Activated CD4-positive, alpha-beta T cell treated with anti-CD3 and anti-CD28 coated beads for 36 hours (primary cell): ENCODE data around the gene TMPRSS4. TPM values are rescaled to one million over a fixed set of nuclear protein-coding genes. Genes with fewer than 3 reads are reported as not detected.

Source experiments
- ATAC-seq: fragments of 200-7000 bp; cut with Tn5 transposase; one replicate; pipeline ENCODE4 v1.10.0; 2021; ENCODE audit warnings: mild to moderate bottlenecking, moderate library complexity
- CTCF ChIA-PET: fragments of 350-600 bp; sonication (Branson Sonifier 250); formaldehyde crosslinking; loops from one replicate; lab custom pipeline; 2021; ENCODE audit warnings: antibody characterized with exemption; lab: Charles Lee
- POLR2A ChIA-PET: fragments of 350-600 bp; sonication (Branson Sonifier 250); formaldehyde crosslinking; loops from one replicate; lab custom pipeline; 2021; ENCODE audit warnings: antibody characterized with exemption, inconsistent platforms; lab: Charles Lee
- DNase-seq: peaks from one replicate; pipeline ENCODE4 v3.0.0-alpha.2; 2020
- H3K27ac Mint-ChIP-seq: one replicate; pipeline ENCODE4 v1.8.0; 2021; ENCODE audit warnings: mixed read lengths
- H3K27me3 Mint-ChIP-seq: one replicate; pipeline ENCODE4 v1.8.0; 2021; ENCODE audit warnings: mixed read lengths
- H3K36me3 Mint-ChIP-seq: one replicate; pipeline ENCODE4 v1.8.0; 2021; ENCODE audit warnings: low read depth, mixed read lengths
- H3K4me1 Mint-ChIP-seq: one replicate; pipeline ENCODE4 v1.8.0; 2021; ENCODE audit warnings: mixed read lengths
- H3K4me3 Mint-ChIP-seq: one replicate; pipeline ENCODE4 v1.8.0; 2021; ENCODE audit warnings: mild to moderate bottlenecking, moderate library complexity, mixed read lengths
- H3K9me3 Mint-ChIP-seq: one replicate; pipeline ENCODE4 v1.8.0; 2021; ENCODE audit warnings: low read depth, mixed read lengths
- intact Hi-C, 2 experiments: fragments of 100-400 bp; cut with DNase I in 1 of 2; cut with micrococcal nuclease in 1 of 2; formaldehyde crosslinking; loops; one replicate each; pipeline versions ENCODE4 v1.14.2 to v1.15.1; 2022 to 2024; cut with DNase I, micrococcal nuclease
- total RNA-seq, 2 experiments: library from RNA; stranded (reverse); gene quantifications; one replicate each; pipeline ENCODE4 v1.2.3, GENCODE V29; 2021

The TMPRSS4 gene
- total RNA-seq, 2 experiments from 2014 or later: not detected

- Mint-ChIP-seq H3K4me3 (no peak overlapping the region), H3K27ac (no peak overlapping the region), H3K36me3 (no peaks in the 10 kb centered on the region), H3K9me3 (no peaks in the 10 kb centered on the region), H3K27me3 (peaks cover 3% of the 10 kb centered on the region), H3K4me1 (no peaks in the 10 kb centered on the region)
- ATAC-seq: no peak
- ChIA-PET CTCF (interaction anchor here (0.6 kb wide), 1 partner anchor 495 kb away, joined by 4 read pairs; no protein-coding TSS in a partner anchor), POLR2A (no interaction called here)
- DNase-seq: no peak
- intact Hi-C loops: no loop called here
These were observed 31.6 kb downstream of the TMPRSS4 start for GRCh38 chr11:118108513-118108912.

GRCh38 chr11:118109231-118109630 is 32.4 kb downstream of the TMPRSS4 start:
- H3K4me1 Mint-ChIP-seq: no peaks in the 10 kb centered on the region
- CTCF ChIA-PET: interaction anchor here (0.6 to 0.7 kb wide), 2 partner anchors 172 to 495 kb away, joined by 4 to 5 read pairs; no protein-coding TSS in a partner anchor

DNA sequence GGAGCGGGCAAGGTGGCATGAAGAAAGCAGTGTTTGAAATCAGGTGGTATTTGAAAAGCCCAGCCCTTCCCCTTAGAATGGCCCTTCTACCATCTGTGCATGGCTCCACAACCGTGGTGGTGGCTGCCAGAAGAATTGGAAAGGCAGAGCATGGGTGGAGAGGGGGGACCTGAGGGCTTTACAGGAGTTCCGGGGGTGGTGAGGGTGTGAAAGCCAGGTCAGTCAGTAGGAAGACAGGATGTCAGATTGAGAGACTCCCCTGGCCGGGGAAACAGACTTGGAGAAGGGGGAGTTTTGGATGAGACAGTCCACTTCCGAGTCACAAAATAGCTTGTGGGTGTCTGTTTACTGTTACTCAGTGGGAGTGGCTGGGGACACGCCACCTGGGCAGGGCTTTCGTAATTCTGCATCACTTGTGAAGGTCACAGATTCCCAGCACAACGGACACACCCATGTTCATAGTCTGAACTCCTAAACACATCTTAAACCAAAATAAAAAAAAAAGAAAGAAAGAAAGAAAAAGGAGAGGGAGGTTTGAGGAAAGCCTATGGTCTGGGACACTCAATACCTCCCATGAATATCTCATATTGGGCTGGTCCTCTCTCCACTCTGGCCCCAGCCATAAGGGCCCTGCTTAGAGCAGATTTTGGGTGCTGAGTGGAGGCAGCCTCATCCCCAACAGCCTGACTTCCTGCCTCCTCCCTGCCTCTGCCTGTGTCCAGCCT is 34.3 kb downstream of the TMPRSS4 start:
- H3K27me3 Mint-ChIP-seq: peaks cover 9% of the 10 kb centered on the region
- H3K4me1 Mint-ChIP-seq: no peaks in the 10 kb centered on the region
- H3K27ac Mint-ChIP-seq: no peak overlapping the region
- ChIA-PET POLR2A (no interaction called here), CTCF (no interaction called here)
- DNase-seq (no peak), ATAC-seq (no peak)
- H3K4me3 Mint-ChIP-seq: no peak overlapping the region
- no peaks in the 10 kb centered on the region for H3K9me3 Mint-ChIP-seq
- intact Hi-C loops: no loop called here
- H3K36me3 Mint-ChIP-seq: no peaks in the 10 kb centered on the region

More at GRCh38 chr11:118109231-118109630, 32.4 kb downstream of the TMPRSS4 start:
- H3K4me3 Mint-ChIP-seq: no peak overlapping the region
- H3K36me3 Mint-ChIP-seq: no peaks in the 10 kb centered on the region
- no peak for ATAC-seq
- H3K27me3 Mint-ChIP-seq: peaks cover 3% of the 10 kb centered on the region
- intact Hi-C loops: no loop called here
- no peaks in the 10 kb centered on the region for H3K9me3 Mint-ChIP-seq
- no peak for DNase-seq
- no peak overlapping the region for H3K27ac Mint-ChIP-seq
- POLR2A ChIA-PET: no interaction called here

GRCh38 chr11:118111744-118112035 is 34.8 kb downstream of the TMPRSS4 start:
- ChIA-PET POLR2A (no interaction called here), CTCF (no interaction called here)
- Mint-ChIP-seq H3K27ac (no peak overlapping the region), H3K4me3 (no peak overlapping the region), H3K9me3 (no peaks in the 10 kb centered on the region), H3K4me1 (no peaks in the 10 kb centered on the region), H3K36me3 (no peaks in the 10 kb centered on the region), H3K27me3 (peaks cover 9% of the 10 kb centered on the region)
- DNase-seq (no peak), ATAC-seq (no peak)
- intact Hi-C loops: no loop called here

DNA sequence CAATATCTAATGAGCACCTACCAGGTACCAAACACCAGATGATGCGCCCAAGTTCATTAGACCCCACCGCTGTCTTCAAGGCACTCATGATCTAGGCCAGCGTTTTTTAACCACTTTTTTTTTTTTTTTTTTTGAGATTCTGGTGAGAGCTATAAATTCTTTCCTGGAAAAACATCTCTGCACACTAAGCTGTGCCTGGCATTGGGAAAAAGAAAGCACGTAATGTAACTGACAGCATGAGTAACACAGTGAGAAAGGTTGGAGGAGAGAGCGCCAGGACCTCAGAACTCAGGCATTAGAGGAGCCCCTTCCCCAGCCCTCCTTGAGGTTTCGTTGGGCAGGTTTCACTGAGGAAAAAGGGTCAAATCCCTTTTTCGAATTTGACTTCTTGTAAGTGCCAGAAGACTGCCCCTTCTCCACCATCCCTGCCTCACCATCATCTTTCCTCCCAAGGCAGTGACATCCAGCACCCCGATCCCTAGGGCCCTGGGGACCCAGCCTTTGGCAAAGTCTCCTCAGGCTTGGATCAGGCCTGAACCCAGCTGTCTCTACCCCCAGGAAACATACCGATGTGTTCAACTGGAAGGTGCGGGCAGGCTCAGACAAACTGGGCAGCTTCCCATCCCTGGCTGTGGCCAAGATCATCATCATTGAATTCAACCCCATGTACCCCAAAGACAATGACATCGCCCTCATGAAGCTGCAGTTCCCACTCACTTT is 36.0 kb downstream of the TMPRSS4 start:
- Mint-ChIP-seq H3K36me3 (no peaks in the 10 kb centered on the region), H3K27ac (no peak overlapping the region), H3K27me3 (peaks cover 12% of the 10 kb centered on the region), H3K4me1 (no peaks in the 10 kb centered on the region), H3K9me3 (no peaks in the 10 kb centered on the region), H3K4me3 (no peak overlapping the region)
- ATAC-seq (no peak), DNase-seq (no peak)
- CTCF ChIA-PET: interaction anchor here (0.6 to 1.4 kb wide), 4 partner anchors 13 to 492 kb away, joined by 3 read pairs; no protein-coding TSS in a partner anchor
- POLR2A ChIA-PET: interaction anchor here (0.7 kb wide), 1 partner anchor 92 kb away, joined by 9 read pairs; no protein-coding TSS in a partner anchor
- intact Hi-C loops: no loop called here

- ChIA-PET POLR2A (no interaction called here), CTCF (interaction anchor here (0.6 to 1.4 kb wide), 4 partner anchors 29 to 395 kb away, joined by 3 read pairs; no protein-coding TSS in a partner anchor)
- intact Hi-C loops: no loop called here
- Mint-ChIP-seq H3K27me3 (peaks cover 12% of the 10 kb centered on the region), H3K9me3 (no peaks in the 10 kb centered on the region), H3K27ac (no peak overlapping the region), H3K4me1 (no peaks in the 10 kb centered on the region), H3K36me3 (no peaks in the 10 kb centered on the region), H3K4me3 (no peak overlapping the region)
- DNase-seq (no peak), ATAC-seq (no peak)
These were observed 37.4 kb downstream of the TMPRSS4 start for GRCh38 chr11:118114266-118114665.

- Mint-ChIP-seq H3K9me3 (no peaks in the 10 kb centered on the region), H3K36me3 (no peaks in the 10 kb centered on the region), H3K4me3 (no peak overlapping the region), H3K27ac (no peak overlapping the region), H3K27me3 (peaks cover 12% of the 10 kb centered on the region), H3K4me1 (no peaks in the 10 kb centered on the region)
- intact Hi-C loops: no loop called here
- ChIA-PET POLR2A (no interaction called here), CTCF (interaction anchor here (1.9 kb wide), 1 partner anchor 10 kb away, joined by 4 read pairs; no protein-coding TSS in a partner anchor)
- ATAC-seq: no peak
- no peak for DNase-seq
These were observed 38.2 kb downstream of the TMPRSS4 start for GRCh38 chr11:118115048-118115447.

DNA sequence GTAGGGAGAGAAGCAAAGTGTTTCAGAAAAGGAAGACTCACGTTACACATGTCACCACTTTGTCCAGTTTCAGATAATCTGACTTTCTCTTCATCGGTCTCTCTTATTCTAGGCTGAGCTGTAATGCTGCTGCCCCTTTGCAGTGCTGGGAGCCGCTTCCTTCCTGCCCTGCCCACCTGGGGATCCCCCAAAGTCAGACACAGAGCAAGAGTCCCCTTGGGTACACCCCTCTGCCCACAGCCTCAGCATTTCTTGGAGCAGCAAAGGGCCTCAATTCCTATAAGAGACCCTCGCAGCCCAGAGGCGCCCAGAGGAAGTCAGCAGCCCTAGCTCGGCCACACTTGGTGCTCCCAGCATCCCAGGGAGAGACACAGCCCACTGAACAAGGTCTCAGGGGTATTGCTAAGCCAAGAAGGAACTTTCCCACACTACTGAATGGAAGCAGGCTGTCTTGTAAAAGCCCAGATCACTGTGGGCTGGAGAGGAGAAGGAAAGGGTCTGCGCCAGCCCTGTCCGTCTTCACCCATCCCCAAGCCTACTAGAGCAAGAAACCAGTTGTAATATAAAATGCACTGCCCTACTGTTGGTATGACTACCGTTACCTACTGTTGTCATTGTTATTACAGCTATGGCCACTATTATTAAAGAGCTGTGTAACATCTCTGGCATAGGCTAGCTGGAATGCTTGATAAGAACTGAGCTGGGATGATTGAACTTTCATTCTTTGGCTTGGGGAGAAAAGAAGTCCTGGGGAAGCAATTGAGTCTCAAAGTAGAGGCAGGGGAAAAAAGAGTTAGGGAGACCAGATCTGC is 41.1 kb downstream of the TMPRSS4 start:
- Mint-ChIP-seq H3K4me3 (no peak overlapping the region), H3K36me3 (no peaks in the 10 kb centered on the region), H3K9me3 (no peaks in the 10 kb centered on the region), H3K27me3 (peaks cover 10% of the 10 kb centered on the region), H3K27ac (no peak overlapping the region), H3K4me1 (no peaks in the 10 kb centered on the region)
- ChIA-PET POLR2A (no interaction called here), CTCF (interaction anchor here (0.6 to 1.1 kb wide), 2 partner anchors 13 to 53 kb away, joined by 3 to 4 read pairs; no protein-coding TSS in a partner anchor)
- DNase-seq (no peak), ATAC-seq (no peak)
- intact Hi-C loops: no loop called here

- POLR2A ChIA-PET: no interaction called here
- Mint-ChIP-seq H3K4me3 (no peak overlapping the region), H3K36me3 (no peaks in the 10 kb centered on the region), H3K27me3 (peaks cover 5% of the 10 kb centered on the region), H3K27ac (no peak overlapping the region), H3K4me1 (no peaks in the 10 kb centered on the region), H3K9me3 (no peaks in the 10 kb centered on the region)
- intact Hi-C loops: no loop called here
- DNase-seq (no peak), ATAC-seq (no peak)
- CTCF ChIA-PET: no interaction called here
These were observed 43.9 kb downstream of the TMPRSS4 start for GRCh38 chr11:118120793-118121192.

DNA sequence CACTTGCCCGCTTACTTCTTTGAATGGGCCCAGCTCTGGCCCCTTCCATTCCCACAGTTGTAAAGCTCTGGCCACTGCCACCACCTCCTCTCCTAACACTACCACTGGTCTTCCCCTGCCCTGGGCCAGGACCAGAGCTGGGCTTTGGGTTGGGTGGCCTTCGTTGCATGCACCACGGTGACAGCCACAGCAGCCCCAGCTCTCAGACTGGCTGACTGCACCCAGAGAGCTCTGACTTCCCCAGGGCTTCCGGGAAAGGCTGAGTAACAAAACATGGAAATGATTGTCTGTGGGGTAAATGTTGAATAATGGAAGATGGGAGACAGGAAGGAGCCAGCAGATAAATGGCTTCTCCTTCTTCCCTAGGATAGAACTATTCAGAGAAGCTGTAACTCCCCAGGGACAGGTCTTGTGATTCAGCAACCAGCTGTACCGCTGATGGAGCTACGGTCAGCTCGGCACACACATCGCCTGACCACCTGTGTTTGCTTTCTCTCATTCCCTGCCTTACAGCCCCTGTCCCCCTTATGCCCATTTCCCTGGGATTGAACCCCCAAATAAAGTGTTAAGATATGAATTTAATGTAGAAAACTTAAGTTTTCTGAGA is 48.2 kb downstream of the TMPRSS4 start:
- Mint-ChIP-seq H3K27me3 (peaks cover 2% of the 10 kb centered on the region), H3K9me3 (no peaks in the 10 kb centered on the region), H3K4me3 (no peak overlapping the region), H3K4me1 (no peaks in the 10 kb centered on the region), H3K27ac (no peak overlapping the region), H3K36me3 (no peaks in the 10 kb centered on the region)
- intact Hi-C loops: no loop called here
- POLR2A ChIA-PET: interaction anchor here (0.5 to 0.6 kb wide), 3 partner anchors 53 to 809 kb away, joined by 3 to 6 read pairs (median 4); no protein-coding TSS in a partner anchor
- ATAC-seq: no peak
- CTCF ChIA-PET: interaction anchor here (0.7 to 1.7 kb wide), 8 partner anchors 9 to 362 kb away, joined by 3 to 6 read pairs (median 3); no protein-coding TSS in a partner anchor
- DNase-seq: no peak
